Sigmoid colon (tissue), 4 donors: ENCODE results near the gene ZMIZ1.

ENCODE experiments used
- EP300 ChIP-seq, 4 donors: sonication (generic); formaldehyde crosslinking; IDR thresholded peaks; one replicate each; pipeline ENCODE4 v1.6.1; 2017; ENCODE audit warnings: antibody characterized with exemption in 4 of 4
- POLR2A ChIP-seq, 2 donors: fragments of 450-650 bp; IDR thresholded peaks; one replicate each; pipeline ENCODE4 v1.6.1; 2016; ENCODE audit warnings: antibody characterized with exemption in 2 of 2, mild to moderate bottlenecking in 2 of 2, moderate library complexity in 2 of 2
- POLR2AphosphoS5 ChIP-seq, 4 donors: sonication (generic); formaldehyde crosslinking; IDR thresholded peaks; one replicate each; pipeline ENCODE4 v1.6.1; 2017; ENCODE audit warnings: antibody characterized with exemption in 4 of 4
- TF ChIP-seq, protein P1 (sequence below), 4 experiments: fragments of 450-650 bp in 3 of 4; fragments of 200-600 bp in 1 of 4; IDR thresholded peaks; one replicate each; pipeline ENCODE4 v1.5.1; 2016 to 2019; ENCODE audit warnings: antibody characterized with exemption in 4 of 4, mild to moderate bottlenecking in 3 of 4, moderate library complexity in 2 of 4

DNA sequence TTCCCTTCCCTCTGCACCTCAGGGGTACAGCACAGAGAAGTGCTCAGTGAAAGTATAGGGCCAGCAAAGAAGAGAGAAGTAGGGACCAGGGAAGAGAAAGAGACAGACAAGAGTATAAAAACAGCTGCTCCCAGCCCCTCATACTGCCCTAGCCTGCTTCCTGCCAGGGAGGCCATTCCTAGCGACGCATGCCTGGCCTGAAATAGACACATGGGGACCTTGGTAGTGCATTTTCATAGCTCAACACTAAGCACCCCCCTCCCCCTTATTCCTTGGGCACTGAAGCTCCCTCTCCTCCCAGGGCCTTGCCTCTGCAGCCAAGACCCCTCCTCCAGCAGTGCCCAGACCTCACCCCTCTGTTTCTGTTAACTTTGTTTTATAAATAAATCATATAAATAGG, 64.7 kb downstream of the ZMIZ1 start:
- TF ChIP-seq POLR2A (IDR thresholded peaks at IDR 0.05) (no peak), EP300 (IDR thresholded peaks at IDR 0.05) (no peak), POLR2AphosphoS5 (IDR thresholded peaks at IDR 0.05) (no peak)
- TF ChIP-seq, protein P1, sequence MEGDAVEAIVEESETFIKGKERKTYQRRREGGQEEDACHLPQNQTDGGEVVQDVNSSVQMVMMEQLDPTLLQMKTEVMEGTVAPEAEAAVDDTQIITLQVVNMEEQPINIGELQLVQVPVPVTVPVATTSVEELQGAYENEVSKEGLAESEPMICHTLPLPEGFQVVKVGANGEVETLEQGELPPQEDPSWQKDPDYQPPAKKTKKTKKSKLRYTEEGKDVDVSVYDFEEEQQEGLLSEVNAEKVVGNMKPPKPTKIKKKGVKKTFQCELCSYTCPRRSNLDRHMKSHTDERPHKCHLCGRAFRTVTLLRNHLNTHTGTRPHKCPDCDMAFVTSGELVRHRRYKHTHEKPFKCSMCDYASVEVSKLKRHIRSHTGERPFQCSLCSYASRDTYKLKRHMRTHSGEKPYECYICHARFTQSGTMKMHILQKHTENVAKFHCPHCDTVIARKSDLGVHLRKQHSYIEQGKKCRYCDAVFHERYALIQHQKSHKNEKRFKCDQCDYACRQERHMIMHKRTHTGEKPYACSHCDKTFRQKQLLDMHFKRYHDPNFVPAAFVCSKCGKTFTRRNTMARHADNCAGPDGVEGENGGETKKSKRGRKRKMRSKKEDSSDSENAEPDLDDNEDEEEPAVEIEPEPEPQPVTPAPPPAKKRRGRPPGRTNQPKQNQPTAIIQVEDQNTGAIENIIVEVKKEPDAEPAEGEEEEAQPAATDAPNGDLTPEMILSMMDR (IDR thresholded peaks at IDR 0.05), result no peak
